NCI-H1436 treated with DMSO at 0.1 percent for 48 hours (cell line): ENCODE measurements around the gene GRIFIN.

Experiments
- DNase-seq: peaks from one replicate; lab custom pipeline; 2025; lab: John Stamatoyannopoulos, UW

Gene GRIFIN

GRCh38 chr7:2512713-2513112 lies 36.5 kb upstream of the GRIFIN start:
- DNase-seq = no peak

GRCh38 chr7:2512179-2512661 lies 36.0 kb upstream of the GRIFIN start:
- no peak for DNase-seq

- no peak for DNase-seq
Measured at GRCh38 chr7:2511769-2512168, 35.6 kb upstream of the GRIFIN start.

GRCh38 chr7:2510909-2511768 lies 34.9 kb upstream of the GRIFIN start:
- peak; percentile 22 for DNase-seq

- no peak for DNase-seq
Measured at GRCh38 chr7:2510130-2510776, 34.1 kb upstream of the GRIFIN start.

GRCh38 chr7:2509298-2509906 lies 33.2 kb upstream of the GRIFIN start:
- DNase-seq = no peak

GRCh38 chr7:2508327-2509215 lies 32.4 kb upstream of the GRIFIN start:
- DNase-seq = no peak

GRCh38 chr7:2507917-2508306 lies 31.7 kb upstream of the GRIFIN start:
- DNase-seq = no peak

GRCh38 chr7:2507208-2507916 lies 31.2 kb upstream of the GRIFIN start:
- DNase-seq = no peak

GRCh38 chr7:2505401-2505800 lies 29.2 kb upstream of the GRIFIN start:
- no peak for DNase-seq

- no peak for DNase-seq
Measured at GRCh38 chr7:2504889-2505375, 28.7 kb upstream of the GRIFIN start.

- no peak for DNase-seq
Measured at GRCh38 chr7:2504128-2504888, 28.1 kb upstream of the GRIFIN start.

- no peak for DNase-seq
Measured at GRCh38 chr7:2503056-2503941, 27.1 kb upstream of the GRIFIN start.

GRCh38 chr7:2502647-2502966 lies 26.4 kb upstream of the GRIFIN start:
- no peak for DNase-seq

- DNase-seq = no peak
Measured at GRCh38 chr7:2501947-2502646, 25.9 kb upstream of the GRIFIN start.

GRCh38 chr7:2500701-2501100 lies 24.5 kb upstream of the GRIFIN start:
- DNase-seq = no peak

- no peak for DNase-seq
Measured at GRCh38 chr7:2499719-2500430, 23.7 kb upstream of the GRIFIN start.

GRCh38 chr7:2499181-2499580 lies 23.0 kb upstream of the GRIFIN start:
- no peak for DNase-seq
